Omental fat pad (tissue), 4 donors: ENCODE measurements around the gene RIOX2. TPM values are rescaled to one million over a fixed set of nuclear protein-coding genes. Genes with fewer than 3 reads are reported as not detected.
"Not testable (repeated sequence)": the region's sequence is repeated elsewhere in the genome, so short reads cannot be mapped to it uniquely, and the experiment has no call there.

Experiments used
- ATAC-seq: fragments of 150-250 bp; one replicate; pipeline ENCODE4 v1.9.1; 2016; ENCODE audit warnings: mild to moderate bottlenecking, moderate library complexity; ENCODE audit not compliant: low FRiP score
- DNase-seq: peaks from one replicate; pipeline ENCODE4 v3.0.0-alpha.2; 2019; ENCODE audit warnings: low spot score
- total RNA-seq, 4 donors: library from RNA; depleted of rRNA; stranded (reverse); fragments of >200 nt; gene quantifications; one replicate each; pipeline ENCODE4 v1.1.0, GENCODE V29; 2016
- TF ChIP-seq, protein P1 (sequence below), 3 donors: fragments of 450-650 bp; IDR thresholded peaks; one replicate each; pipeline ENCODE4 v1.5.1; 2016 to 2017; ENCODE audit warnings: antibody characterized with exemption in 3 of 3, mild to moderate bottlenecking in 3 of 3, moderate library complexity in 2 of 3

RIOX2 gene
- total RNA-seq, 4 donors from 2014 or later = 27.2 to 42.4 (median 33.2) TPM

- no peak for DNase-seq
- peak; percentile 92 for ATAC-seq
- TF ChIP-seq, protein P1, sequence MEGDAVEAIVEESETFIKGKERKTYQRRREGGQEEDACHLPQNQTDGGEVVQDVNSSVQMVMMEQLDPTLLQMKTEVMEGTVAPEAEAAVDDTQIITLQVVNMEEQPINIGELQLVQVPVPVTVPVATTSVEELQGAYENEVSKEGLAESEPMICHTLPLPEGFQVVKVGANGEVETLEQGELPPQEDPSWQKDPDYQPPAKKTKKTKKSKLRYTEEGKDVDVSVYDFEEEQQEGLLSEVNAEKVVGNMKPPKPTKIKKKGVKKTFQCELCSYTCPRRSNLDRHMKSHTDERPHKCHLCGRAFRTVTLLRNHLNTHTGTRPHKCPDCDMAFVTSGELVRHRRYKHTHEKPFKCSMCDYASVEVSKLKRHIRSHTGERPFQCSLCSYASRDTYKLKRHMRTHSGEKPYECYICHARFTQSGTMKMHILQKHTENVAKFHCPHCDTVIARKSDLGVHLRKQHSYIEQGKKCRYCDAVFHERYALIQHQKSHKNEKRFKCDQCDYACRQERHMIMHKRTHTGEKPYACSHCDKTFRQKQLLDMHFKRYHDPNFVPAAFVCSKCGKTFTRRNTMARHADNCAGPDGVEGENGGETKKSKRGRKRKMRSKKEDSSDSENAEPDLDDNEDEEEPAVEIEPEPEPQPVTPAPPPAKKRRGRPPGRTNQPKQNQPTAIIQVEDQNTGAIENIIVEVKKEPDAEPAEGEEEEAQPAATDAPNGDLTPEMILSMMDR (IDR thresholded peaks at IDR 0.05) = no peak
Measured at GRCh38 chr3:97917813-97918536, 54.3 kb downstream of the RIOX2 start.

- DNase-seq = no peak
- no peak for ATAC-seq
- TF ChIP-seq, protein P1 (IDR thresholded peaks at IDR 0.05) = no peak
Measured at GRCh38 chr3:97916576-97916975, 55.7 kb downstream of the RIOX2 start.

DNA sequence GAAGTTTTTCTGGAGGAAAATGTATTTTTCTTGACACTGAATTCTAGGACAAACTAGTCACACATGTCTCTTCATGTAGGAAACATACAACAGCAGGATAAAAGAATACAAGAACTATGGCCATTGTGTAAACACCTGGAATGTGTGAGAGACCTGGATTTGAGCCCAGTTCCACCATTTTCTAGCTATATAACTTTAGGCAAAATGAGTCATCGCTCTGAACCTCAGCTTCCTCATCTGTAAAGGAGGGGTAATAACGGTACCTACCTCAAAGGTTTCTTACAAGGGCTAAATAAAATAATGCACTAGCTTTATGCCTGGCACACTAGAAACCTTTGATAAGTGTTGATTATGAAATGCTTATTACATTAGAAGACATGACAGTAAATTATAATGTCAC is 57.8 kb downstream of the RIOX2 start:
- DNase-seq = no peak
- TF ChIP-seq, protein P1 (IDR thresholded peaks at IDR 0.05) = no peak
- ATAC-seq = no peak

DNA sequence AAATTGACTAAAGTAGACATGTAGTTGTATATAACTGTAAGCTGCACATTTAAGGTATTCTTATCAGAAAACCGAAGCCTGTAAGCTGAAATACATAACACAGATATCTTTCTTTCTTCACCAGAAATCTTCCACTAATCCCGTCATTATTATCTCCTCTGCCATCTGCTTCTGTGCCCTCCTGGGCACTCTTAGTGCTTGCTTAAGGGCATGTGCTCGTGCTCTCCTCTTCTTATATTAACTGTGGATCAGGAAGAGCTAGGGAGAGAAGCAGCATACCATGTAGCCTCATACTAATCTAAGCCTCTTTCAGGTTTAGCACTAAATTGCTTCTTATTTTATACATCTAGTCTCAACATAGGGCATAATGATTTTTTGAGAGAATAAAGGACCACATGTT is 60.8 kb downstream of the RIOX2 start:
- ATAC-seq (no peak), DNase-seq (no peak)
- TF ChIP-seq, protein P1 (IDR thresholded peaks at IDR 0.05) = no peak

DNA sequence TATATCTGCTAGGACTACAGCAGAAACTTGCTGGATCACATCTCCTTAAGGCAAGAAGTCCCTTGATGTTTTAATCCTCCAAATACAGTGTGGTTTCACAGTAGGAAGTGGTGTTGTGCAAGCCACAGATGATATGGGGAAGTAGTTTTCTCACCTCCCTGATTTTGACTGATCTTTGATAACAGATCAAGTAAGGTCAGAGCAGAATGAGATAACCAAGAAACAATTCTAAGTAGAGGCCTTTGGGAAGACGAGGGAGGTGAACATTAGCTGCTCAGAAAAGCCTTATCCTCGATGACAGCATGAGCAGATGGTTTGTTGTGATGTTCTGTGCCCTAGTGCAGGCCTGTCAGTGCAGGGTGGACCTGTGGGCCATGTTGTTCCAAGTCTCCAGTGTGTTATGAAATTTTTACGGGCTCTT is 61.3 kb downstream of the RIOX2 start:
- DNase-seq = no peak
- TF ChIP-seq, protein P1 (IDR thresholded peaks at IDR 0.05) = no peak
- ATAC-seq = no peak

GRCh38 chr3:97910236-97910831 is 61.9 kb downstream of the RIOX2 start:
- not testable (repeated sequence) for ATAC-seq, DNase-seq

- not testable (repeated sequence) for ATAC-seq, DNase-seq
Measured at GRCh38 chr3:97909830-97910229, 62.4 kb downstream of the RIOX2 start.
